ENCODE measurements around the gene KBTBD4.
A peak's percentile ranks its signal among the peaks of the same experiment; 100 is the strongest.
"Not testable (repeated sequence)": the region's sequence is repeated elsewhere in the genome, so short reads cannot be mapped to it uniquely, and the experiment has no call there.

KBTBD4 gene

DNA sequence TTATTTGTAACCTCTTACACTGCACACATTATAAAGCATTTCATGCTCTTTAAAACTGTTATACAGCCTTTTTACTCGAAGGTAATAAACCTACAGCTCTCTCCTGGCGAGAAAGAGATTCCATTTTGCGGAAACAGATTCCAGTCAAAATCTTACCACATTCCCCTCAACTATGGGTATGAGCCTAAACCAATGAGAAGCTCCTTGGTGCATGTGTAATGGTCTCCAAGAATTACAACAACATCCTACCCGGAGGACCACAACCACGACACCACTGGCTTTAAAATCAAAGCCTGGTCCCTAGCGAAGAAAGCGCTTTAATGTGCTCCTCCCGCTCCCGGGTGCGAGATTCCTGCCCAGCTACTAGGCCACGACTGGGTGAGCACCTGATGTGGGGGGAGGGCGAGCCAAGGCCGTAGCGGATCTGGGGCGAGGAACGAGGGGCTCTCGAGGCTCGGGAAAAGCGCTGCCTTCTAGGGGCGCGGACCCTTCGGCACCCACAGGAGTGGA is 26.7 kb downstream of the KBTBD4 start:
- peak; percentile 17 for ATAC-seq
- peak overlapping the region; percentile 98 to 99 for H3K27ac Mint-ChIP-seq
- peak overlapping the region; percentile 93 to 98 for H3K4me3 Mint-ChIP-seq
- peaks cover 55% of the 10 kb centered on the region for H3K4me1 Mint-ChIP-seq
- DNase-seq: no peak
- H3K27me3 Mint-ChIP-seq: no peaks in the 10 kb centered on the region
- no peaks in the 10 kb centered on the region for H3K9me3 Mint-ChIP-seq

GRCh38 chr11:47551086-47551485 is 27.7 kb downstream of the KBTBD4 start:
- Mint-ChIP-seq H3K4me3 (peak overlapping the region; percentile 93 to 98), H3K4me1 (peaks cover 59% of the 10 kb centered on the region), H3K27me3 (no peaks in the 10 kb centered on the region), H3K9me3 (no peaks in the 10 kb centered on the region), H3K27ac (peak overlapping the region; percentile 34 to 90)
- ATAC-seq (no peak), DNase-seq (no peak)

GRCh38 chr11:47550288-47551047 is 28.3 kb downstream of the KBTBD4 start:
- Mint-ChIP-seq H3K27ac (peak overlapping the region; percentile 34 to 90), H3K9me3 (no peaks in the 10 kb centered on the region), H3K4me3 (peak overlapping the region; percentile 93 to 98), H3K4me1 (peaks cover 59% of the 10 kb centered on the region), H3K27me3 (no peaks in the 10 kb centered on the region)
- ATAC-seq: no peak
- no peak for DNase-seq

DNA sequence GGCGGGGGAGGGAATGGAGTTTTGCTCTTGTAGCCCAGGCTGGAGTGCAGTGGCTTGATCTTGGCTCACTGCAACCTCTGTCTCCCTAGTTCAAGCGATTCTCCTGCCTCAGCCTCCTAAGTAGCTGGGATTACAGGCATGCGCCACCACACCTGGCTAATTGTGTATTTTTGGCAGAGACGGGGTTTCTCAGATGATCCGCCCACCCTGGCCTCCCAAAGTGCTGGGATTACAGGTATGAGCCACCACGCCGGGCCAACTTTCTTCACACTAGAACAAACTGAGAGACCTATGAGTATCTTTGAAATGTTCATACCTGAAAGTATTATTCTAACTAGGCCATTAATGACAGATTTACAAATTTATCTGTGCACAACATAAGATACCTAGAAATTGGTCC is 32.5 kb downstream of the KBTBD4 start:
- not testable (repeated sequence) for H3K4me3 Mint-ChIP-seq

DNA sequence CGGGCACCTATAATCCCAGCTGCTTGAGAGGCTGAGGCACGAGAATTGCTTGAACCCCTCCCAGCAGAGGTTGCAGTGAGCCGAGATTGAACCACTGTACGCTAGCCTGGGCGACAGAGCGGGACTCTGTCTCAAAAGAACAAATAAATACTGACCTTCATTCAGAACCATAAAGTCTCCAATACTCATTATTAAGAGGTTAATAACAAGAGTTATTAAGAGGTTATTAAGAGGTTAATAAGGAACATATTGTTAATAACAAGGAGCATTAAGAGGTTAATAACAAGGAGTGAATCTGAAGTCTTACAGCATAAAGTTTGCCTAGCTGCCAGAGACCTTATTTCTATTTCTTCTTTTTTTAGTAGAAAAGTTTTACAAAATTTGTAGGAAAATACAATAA is 33.5 kb downstream of the KBTBD4 start:
- no peak for ATAC-seq
- H3K4me1 Mint-ChIP-seq: peaks cover 72% of the 10 kb centered on the region
- no peaks in the 10 kb centered on the region for H3K9me3 Mint-ChIP-seq
- DNase-seq: no peak
- H3K4me3 Mint-ChIP-seq: no peak overlapping the region
- H3K27ac Mint-ChIP-seq: no peak overlapping the region
- H3K27me3 Mint-ChIP-seq: no peaks in the 10 kb centered on the region

More for the DNA sequence above, 32.5 kb downstream of the KBTBD4 start:
- ATAC-seq, H3K27me3 Mint-ChIP-seq, H3K27ac Mint-ChIP-seq, H3K9me3 Mint-ChIP-seq, DNase-seq: not testable (repeated sequence)
- H3K4me1 Mint-ChIP-seq: peaks cover 72% of the 10 kb centered on the region

- peak; percentile 53 for ATAC-seq
- no peaks in the 10 kb centered on the region for H3K27me3 Mint-ChIP-seq
- peaks cover 64% of the 10 kb centered on the region for H3K4me1 Mint-ChIP-seq
- peak overlapping the region; percentile 43 to 72 for H3K4me3 Mint-ChIP-seq
- peak overlapping the region in 1 of 2 donors; percentile 11 for H3K27ac Mint-ChIP-seq
- H3K9me3 Mint-ChIP-seq: peaks cover 4 to 6% of the 10 kb centered on the region in 2 donors
- no peak for DNase-seq
These were observed 37.7 kb downstream of the KBTBD4 start for GRCh38 chr11:47541070-47541469.

DNA sequence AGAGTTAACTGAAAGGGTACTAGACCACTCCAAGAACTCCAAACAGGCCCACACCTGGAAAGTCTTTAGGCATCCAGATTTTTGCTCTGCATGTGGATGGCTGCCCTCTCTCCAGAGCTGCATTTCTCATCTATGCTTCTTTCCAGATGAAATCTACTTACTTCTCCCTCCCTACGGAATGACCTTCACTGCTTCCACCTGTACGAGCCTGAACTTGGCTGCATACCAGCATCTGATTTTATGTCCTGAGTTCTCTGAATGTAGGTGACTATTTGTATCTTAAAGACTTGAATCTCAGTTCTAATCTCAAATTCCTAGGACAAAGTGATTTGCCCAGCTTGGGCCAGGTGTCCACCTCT is 39.1 kb downstream of the KBTBD4 start:
- Mint-ChIP-seq H3K27ac (peak overlapping the region in 1 of 2 donors; percentile 2), H3K4me1 (peaks cover 68% of the 10 kb centered on the region), H3K4me3 (no peak overlapping the region), H3K27me3 (no peaks in the 10 kb centered on the region), H3K9me3 (peaks cover 4 to 6% of the 10 kb centered on the region in 2 donors)
- DNase-seq: no peak
- ATAC-seq: no peak

DNA sequence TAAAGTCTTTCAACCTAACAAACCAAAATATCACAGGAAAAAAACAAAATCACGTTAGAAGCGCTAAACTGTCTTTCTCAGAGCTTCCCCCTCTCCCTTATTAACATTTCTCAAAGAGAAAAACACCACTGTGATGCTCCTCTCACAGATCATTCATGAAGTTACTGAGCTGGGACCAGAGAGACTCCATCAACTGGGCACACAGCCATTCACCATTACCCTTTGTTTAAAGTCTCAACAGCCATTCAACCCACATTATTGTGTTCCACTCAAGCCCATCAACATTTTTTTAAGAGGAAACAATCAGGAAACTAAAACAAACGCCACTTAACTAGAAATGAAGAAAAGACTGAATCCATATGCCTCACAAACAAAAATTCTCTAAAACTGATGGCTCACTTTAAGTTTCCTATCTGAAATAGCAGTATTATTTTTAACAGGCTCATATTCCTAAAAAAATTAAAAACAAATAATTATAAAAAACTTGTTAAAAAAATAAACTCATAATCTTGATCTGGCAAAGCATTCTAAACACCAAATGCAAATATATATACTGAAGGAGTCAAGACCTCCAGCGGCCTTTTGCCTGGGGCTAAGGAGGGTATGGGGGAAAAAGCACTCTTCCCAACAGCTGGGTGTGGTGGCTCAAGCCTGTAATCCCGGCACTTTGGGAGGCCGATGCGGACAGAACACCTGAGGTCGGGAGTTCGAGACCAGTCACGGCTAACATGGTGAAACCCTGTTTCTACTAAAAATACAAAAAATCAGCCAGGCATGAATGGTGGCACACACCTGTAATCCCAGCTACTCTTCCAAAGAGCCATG is 39.8 kb downstream of the KBTBD4 start:
- Mint-ChIP-seq H3K4me3 (no peak overlapping the region), H3K4me1 (peaks cover 62% of the 10 kb centered on the region), H3K27me3 (no peaks in the 10 kb centered on the region), H3K27ac (peak overlapping the region in 1 of 2 donors; percentile 5), H3K9me3 (peaks cover 4 to 6% of the 10 kb centered on the region in 2 donors)
- ATAC-seq (no peak), DNase-seq (no peak)

DNA sequence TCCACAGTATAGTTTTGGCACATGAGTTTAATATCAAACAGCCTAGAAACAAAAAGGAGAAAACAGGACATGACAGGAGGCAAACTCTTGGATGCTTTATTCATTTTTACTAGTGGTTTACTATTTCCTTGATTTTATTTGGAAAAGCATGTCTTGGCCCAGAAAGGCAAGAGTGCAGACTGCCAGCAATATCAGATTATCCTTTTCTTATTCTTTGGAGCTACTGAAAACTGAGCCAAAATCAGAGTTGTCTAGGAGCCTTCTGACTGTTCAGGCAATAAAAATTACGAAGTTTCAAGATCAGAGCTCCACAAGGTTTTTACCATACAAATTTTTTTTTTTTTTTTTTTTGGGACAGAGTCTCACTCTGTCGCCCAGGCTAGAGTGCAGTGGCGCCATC is 41.9 kb downstream of the KBTBD4 start:
- DNase-seq (no peak), ATAC-seq (no peak)
- Mint-ChIP-seq H3K4me1 (peaks cover 60% of the 10 kb centered on the region), H3K4me3 (no peak overlapping the region), H3K27me3 (no peaks in the 10 kb centered on the region), H3K27ac (no peak overlapping the region), H3K9me3 (peaks cover 4 to 6% of the 10 kb centered on the region in 2 donors)

GRCh38 chr11:47534704-47535251 is 44.0 kb downstream of the KBTBD4 start:
- Mint-ChIP-seq H3K4me1 (peaks cover 45% of the 10 kb centered on the region), H3K27ac (peak overlapping the region in 1 of 2 donors; percentile 54)

DNA sequence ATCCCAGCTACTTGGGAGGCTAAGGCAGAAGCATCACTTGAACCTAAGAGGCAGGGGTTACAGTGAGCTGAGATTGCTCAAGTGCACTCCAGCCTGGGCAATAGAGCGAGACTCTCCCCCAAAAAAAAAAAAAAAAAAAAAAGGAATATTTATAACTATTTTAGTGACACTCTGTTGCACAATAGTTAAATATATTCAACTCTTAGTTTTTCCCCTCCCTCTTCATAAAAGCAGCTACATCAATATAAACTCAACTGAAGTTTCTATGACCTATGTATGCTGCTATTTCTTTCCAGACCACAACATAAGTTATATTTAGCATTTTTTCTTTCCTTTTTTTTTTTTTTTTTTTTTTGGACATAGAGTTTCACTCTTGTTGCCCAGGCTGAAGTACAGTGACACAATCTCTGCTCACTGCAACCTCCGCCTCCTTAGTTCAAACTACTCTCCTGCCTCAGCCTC is 45.0 kb downstream of the KBTBD4 start:
- H3K9me3 Mint-ChIP-seq: peaks cover 2 to 3% of the 10 kb centered on the region in 2 donors
- H3K4me3 Mint-ChIP-seq: no peak overlapping the region
- H3K4me1 Mint-ChIP-seq: peaks cover 35% of the 10 kb centered on the region
- no peaks in the 10 kb centered on the region for H3K27me3 Mint-ChIP-seq
- no peak for ATAC-seq
- DNase-seq: no peak
- no peak overlapping the region for H3K27ac Mint-ChIP-seq

More at GRCh38 chr11:47534704-47535251, 44.0 kb downstream of the KBTBD4 start:
- no peak overlapping the region for H3K4me3 Mint-ChIP-seq
- peaks cover 4 to 6% of the 10 kb centered on the region in 2 donors for H3K9me3 Mint-ChIP-seq
- H3K27me3 Mint-ChIP-seq: no peaks in the 10 kb centered on the region
- ATAC-seq: no peak
- DNase-seq: no peak

GRCh38 chr11:47532597-47533213 is 46.1 kb downstream of the KBTBD4 start:
- H3K4me1 Mint-ChIP-seq: peaks cover 29% of the 10 kb centered on the region
- ATAC-seq (no peak), DNase-seq (no peak)
- H3K4me3 Mint-ChIP-seq: no peak overlapping the region
- no peaks in the 10 kb centered on the region for H3K27me3 Mint-ChIP-seq
- H3K27ac Mint-ChIP-seq: peak overlapping the region in 1 of 2 donors; percentile 40
- no peaks in the 10 kb centered on the region for H3K9me3 Mint-ChIP-seq

- H3K4me1 Mint-ChIP-seq: peaks cover 36% of the 10 kb centered on the region
- no peak for DNase-seq
- ATAC-seq: no peak
- H3K27ac Mint-ChIP-seq: no peak overlapping the region
- H3K9me3 Mint-ChIP-seq: no peaks in the 10 kb centered on the region
- H3K4me3 Mint-ChIP-seq: no peak overlapping the region
- H3K27me3 Mint-ChIP-seq: no peaks in the 10 kb centered on the region
These were observed 47.1 kb downstream of the KBTBD4 start for GRCh38 chr11:47531666-47532065.

- not testable (repeated sequence) for H3K4me3 Mint-ChIP-seq, H3K27me3 Mint-ChIP-seq, DNase-seq, ATAC-seq, H3K9me3 Mint-ChIP-seq
- peaks cover 45% of the 10 kb centered on the region for H3K4me1 Mint-ChIP-seq
- peak overlapping the region in 1 of 2 donors; percentile 2 for H3K27ac Mint-ChIP-seq
These were observed 48.0 kb downstream of the KBTBD4 start for GRCh38 chr11:47530721-47531120.

DNA sequence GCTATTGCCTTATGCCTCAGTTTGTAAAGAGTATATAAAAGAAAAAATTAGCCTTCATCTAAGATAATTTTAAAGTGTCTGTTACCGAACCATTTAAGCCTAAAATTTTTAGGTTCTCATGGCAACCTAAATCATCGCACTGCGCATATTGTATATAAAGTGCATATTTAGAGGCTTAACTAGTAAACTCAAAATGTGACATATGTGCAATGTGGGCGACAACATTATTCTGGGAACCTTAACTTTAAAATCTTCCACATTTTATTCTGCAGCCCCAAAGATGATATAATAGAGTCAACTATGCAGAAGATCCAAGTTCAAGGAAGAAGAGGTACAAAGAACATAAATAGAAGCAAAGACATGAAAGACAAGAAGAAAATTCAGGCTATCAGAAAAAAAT is 48.8 kb downstream of the KBTBD4 start:
- no peak for ATAC-seq
- Mint-ChIP-seq H3K27me3 (no peaks in the 10 kb centered on the region), H3K27ac (peak overlapping the region in 1 of 2 donors; percentile 28), H3K9me3 (no peaks in the 10 kb centered on the region), H3K4me3 (no peak overlapping the region), H3K4me1 (peaks cover 48% of the 10 kb centered on the region)
- DNase-seq: no peak

All from stimulated activated naive CD8-positive, alpha-beta T cell treated with anti-CD3 and anti-CD28 coated beads, Interleukin-15, amount 100 ng/mL, for 72 hours (primary cell).